Fibroblast of lung (primary cell): ENCODE results near the gene ZFP36L1. TPM values are rescaled to one million over a fixed set of nuclear protein-coding genes. Genes with fewer than 3 reads are reported as not detected.

Experiments
- DNase-seq, 2 donors: peaks; one replicate each; pipeline versions ENCODE4 v3.0.0 to v3.0.0-alpha.2; 2010; ENCODE audit warnings: low read depth in 2 of 2
- H2AFZ ChIP-seq: 2 replicates; pipeline ENCODE4 v1.5.1; 2012; ENCODE audit warnings: low read length, control low read depth, inconsistent platforms
- H3K27ac ChIP-seq: 2 replicates; pipeline ENCODE4 v1.5.1; 2011; ENCODE audit warnings: low read length, control low read depth; ENCODE audit not compliant: insufficient read depth
- H3K27me3 ChIP-seq: 2 replicates; pipeline ENCODE4 v1.5.1; 2011; ENCODE audit warnings: mild to moderate bottlenecking, low read length; ENCODE audit not compliant: control insufficient read depth, insufficient read depth
- H3K36me3 ChIP-seq: 2 replicates; pipeline ENCODE4 v1.5.1; 2011; ENCODE audit warnings: low read length; ENCODE audit not compliant: control insufficient read depth, insufficient read depth
- H3K4me1 ChIP-seq: 2 replicates; pipeline ENCODE4 v1.5.1; 2011; ENCODE audit warnings: low read length; ENCODE audit not compliant: control insufficient read depth, insufficient read depth; ENCODE audit errors: extremely low read depth
- H3K4me2 ChIP-seq: 2 replicates; pipeline ENCODE4 v1.5.1; 2011; ENCODE audit warnings: low read length, control low read depth; ENCODE audit not compliant: insufficient read depth; ENCODE audit errors: extremely low read depth
- H3K4me3 ChIP-seq, 4 experiments: fragments of 200-600 bp in 1 of 4; sonication (generic) in 1 of 4; replicated peaks in 1 of 4; 2 replicates each; pipeline ENCODE4 v1.5.1; 2011 to 2016; ENCODE audit warnings: low read length in 4 of 4, low read depth in 3 of 4, mild to moderate bottlenecking in 3 of 4, control low read depth in 2 of 4, inconsistent platforms in 1 of 4, mixed read lengths in 1 of 4; ENCODE audit not compliant: insufficient read depth in 1 of 4; ENCODE audit errors: control extremely low read depth in 1 of 4
- H3K79me2 ChIP-seq: 2 replicates; pipeline ENCODE4 v1.5.1; 2012; ENCODE audit warnings: mild to moderate bottlenecking, low read length, inconsistent platforms; ENCODE audit not compliant: control insufficient read depth, insufficient read depth
- H3K9ac ChIP-seq: 2 replicates; pipeline ENCODE4 v1.5.1; 2011; ENCODE audit warnings: mild to moderate bottlenecking, low read length, control low read depth; ENCODE audit not compliant: insufficient read depth
- H3K9me3 ChIP-seq: 2 replicates; pipeline ENCODE4 v1.5.1; 2012; ENCODE audit warnings: low read depth, low read length; ENCODE audit not compliant: control insufficient read depth, insufficient read depth
- H4K20me1 ChIP-seq: 2 replicates; pipeline ENCODE4 v1.5.1; 2011; ENCODE audit warnings: low read length; ENCODE audit not compliant: control insufficient read depth, insufficient read depth; ENCODE audit errors: extremely low read depth
- EZH2 ChIP-seq: IDR thresholded peaks from 2 replicates; pipeline ENCODE4 v1.5.1; 2012; ENCODE audit warnings: low read length, control low read depth, mild to moderate bottlenecking; ENCODE audit errors: missing control alignments
- polyA plus RNA-seq, 2 donors: library from polyadenylated mRNA; depleted of rRNA in 1 of 2; stranded (reverse) in 1 of 2; unstranded in 1 of 2; fragments of >200 nt; gene quantifications; 2 replicates each; pipeline ENCODE4 v1.2.1, GENCODE V29; 2011 to 2012; ENCODE audit warnings: missing spikeins in 1 of 2
- total RNA-seq: library from RNA; depleted of rRNA; stranded (reverse); fragments of >200 nt; gene quantifications from 2 replicates; pipeline ENCODE4 v1.2.1, GENCODE V29; 2014
- TF ChIP-seq, protein P1 (sequence below), 2 donors: IDR thresholded peaks in 1 of 2; conservative IDR thresholded peaks in 1 of 2; 1 replicate in 1 of 2; 2 replicates in 1 of 2; pipeline ENCODE4 v1.5.1; 2011 to 2012; ENCODE audit warnings: low read length in 2 of 2, control low read depth in 1 of 2, inconsistent platforms in 1 of 2, low read depth in 1 of 2, mild to moderate bottlenecking in 1 of 2

The ZFP36L1 gene
- total and polyA plus RNA-seq, 2 donors (not counting 1 experiment from before 2014, with no cell fraction given) = 22.0 to 41.7 TPM

DNA sequence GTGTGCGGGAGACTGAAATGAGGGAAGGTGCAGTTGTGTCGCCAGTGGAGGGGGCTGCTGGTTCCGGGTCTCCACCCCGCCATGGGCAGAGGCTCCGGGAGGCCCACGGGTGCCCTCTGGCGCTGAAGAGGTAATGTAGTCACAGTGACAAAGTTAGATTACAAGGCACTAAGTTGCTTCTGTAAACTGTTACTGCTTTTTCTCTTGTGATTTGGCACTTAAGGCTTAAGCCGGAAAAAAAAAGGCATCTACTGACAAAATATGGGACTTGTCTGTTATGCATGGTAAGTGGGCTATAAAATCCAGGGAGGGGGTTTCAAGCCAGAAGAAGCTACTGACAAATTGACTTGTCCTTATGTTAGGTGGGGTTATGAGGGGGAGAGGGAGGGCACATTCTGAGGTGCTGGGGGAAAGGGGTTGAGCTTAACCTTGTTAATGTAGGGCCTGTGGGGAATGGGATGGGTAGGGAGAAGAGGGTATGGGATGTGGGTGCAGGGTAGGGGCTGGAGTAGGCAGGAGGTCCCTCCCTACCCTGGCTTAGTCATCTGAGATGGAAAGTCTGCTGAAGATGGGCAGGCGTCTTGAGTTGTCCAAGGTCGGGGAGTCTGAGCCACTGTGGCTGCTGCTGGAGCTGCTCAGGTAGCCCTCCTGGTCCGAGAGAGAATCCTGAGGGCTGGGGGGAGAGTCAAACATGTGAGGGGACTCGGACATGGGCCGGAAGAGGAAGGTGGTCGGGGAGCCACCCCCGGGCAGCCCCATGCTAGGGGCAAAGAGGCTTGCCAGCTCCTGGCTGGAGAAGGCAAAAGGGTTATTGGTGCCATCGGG, 3.7 kb downstream of the ZFP36L1 start:
- peak overlapping the region; percentile 91 to 100 (median 95) for H3K4me3 ChIP-seq
- H3K4me2 ChIP-seq = peak overlapping the region; percentile 81
- H2AFZ ChIP-seq = no peak overlapping the region
- H3K4me1 ChIP-seq = peaks cover 19% of the 10 kb centered on the region
- TF ChIP-seq EZH2 = no peak
- TF ChIP-seq, protein P1, sequence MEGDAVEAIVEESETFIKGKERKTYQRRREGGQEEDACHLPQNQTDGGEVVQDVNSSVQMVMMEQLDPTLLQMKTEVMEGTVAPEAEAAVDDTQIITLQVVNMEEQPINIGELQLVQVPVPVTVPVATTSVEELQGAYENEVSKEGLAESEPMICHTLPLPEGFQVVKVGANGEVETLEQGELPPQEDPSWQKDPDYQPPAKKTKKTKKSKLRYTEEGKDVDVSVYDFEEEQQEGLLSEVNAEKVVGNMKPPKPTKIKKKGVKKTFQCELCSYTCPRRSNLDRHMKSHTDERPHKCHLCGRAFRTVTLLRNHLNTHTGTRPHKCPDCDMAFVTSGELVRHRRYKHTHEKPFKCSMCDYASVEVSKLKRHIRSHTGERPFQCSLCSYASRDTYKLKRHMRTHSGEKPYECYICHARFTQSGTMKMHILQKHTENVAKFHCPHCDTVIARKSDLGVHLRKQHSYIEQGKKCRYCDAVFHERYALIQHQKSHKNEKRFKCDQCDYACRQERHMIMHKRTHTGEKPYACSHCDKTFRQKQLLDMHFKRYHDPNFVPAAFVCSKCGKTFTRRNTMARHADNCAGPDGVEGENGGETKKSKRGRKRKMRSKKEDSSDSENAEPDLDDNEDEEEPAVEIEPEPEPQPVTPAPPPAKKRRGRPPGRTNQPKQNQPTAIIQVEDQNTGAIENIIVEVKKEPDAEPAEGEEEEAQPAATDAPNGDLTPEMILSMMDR (conservative IDR thresholded peaks at IDR 0.05 in 1 of 2, IDR thresholded peaks at IDR 0.05 in 1 of 2; ENCODE audit: low read depth in 1 of 2, low read length in 2 of 2) = peak; percentile 57 to 80
- H3K79me2 ChIP-seq = peaks cover 58% of the 10 kb centered on the region
- H3K27ac ChIP-seq = peak overlapping the region; percentile 100
- DNase-seq = peak; percentile 72 to 81
- H4K20me1 ChIP-seq = no peaks in the 10 kb centered on the region
- peak overlapping the region; percentile 89 for H3K9ac ChIP-seq
- no peaks in the 10 kb centered on the region for H3K27me3 ChIP-seq
- peaks cover 17% of the 10 kb centered on the region for H3K36me3 ChIP-seq
- H3K9me3 ChIP-seq = no peaks in the 10 kb centered on the region

DNA sequence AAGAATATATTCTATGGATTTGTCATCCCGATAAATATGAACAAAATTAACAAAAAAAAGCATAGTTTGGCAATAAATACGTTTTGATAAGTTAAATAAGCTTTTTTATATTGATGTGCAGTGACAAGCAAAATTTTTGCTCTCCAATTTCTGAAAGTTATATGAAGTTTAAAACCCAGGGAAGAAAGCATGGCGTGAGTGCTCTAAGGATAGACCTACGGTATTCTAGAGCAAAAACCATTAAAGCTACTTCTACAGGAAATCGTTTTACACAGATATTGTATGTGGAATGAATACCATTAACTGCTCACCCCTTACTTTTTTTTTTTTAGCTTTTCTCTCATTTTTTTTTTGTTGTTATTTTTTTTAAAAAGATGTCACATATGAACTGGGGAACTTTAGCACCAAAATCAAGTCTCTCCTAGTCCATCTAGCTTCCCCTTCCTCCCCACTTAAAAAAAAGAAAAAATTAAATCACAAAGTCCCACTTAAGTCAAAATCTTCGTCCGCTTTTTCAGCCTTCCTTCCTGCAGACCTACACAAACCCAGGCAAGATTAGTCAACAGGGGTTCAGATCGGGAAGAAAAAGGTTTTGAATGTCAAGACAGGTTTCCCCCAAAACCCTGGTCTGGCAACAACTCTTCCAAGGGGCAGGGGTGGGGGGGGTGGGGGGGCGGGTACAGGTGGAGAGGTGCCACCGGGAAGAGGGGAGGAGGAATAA, 4.4 kb downstream of the ZFP36L1 start:
- Histone ChIP-seq H3K4me2 (peak overlapping the region; percentile 76), H3K79me2 (peaks cover 55% of the 10 kb centered on the region), H3K36me3 (peaks cover 17% of the 10 kb centered on the region), H3K27ac (peak overlapping the region; percentile 100), H4K20me1 (no peaks in the 10 kb centered on the region), H3K4me1 (peaks cover 16% of the 10 kb centered on the region), H3K9ac (peak overlapping the region; percentile 89), H2AFZ (no peak overlapping the region), H3K9me3 (no peaks in the 10 kb centered on the region), H3K27me3 (no peaks in the 10 kb centered on the region), H3K4me3 (peak overlapping the region; percentile 91 to 100 (median 95))
- DNase-seq = peak in 1 of 2 donors; percentile 24
- TF ChIP-seq, protein P1 (conservative IDR thresholded peaks at IDR 0.05 in 1 of 2, IDR thresholded peaks at IDR 0.05 in 1 of 2; ENCODE audit: low read depth in 1 of 2, low read length in 2 of 2) = no peak
- TF ChIP-seq EZH2 = no peak
